Muscle layer of colon (tissue), 2 donors: ENCODE data around the gene ESYT2.
A peak's percentile ranks its signal among the peaks of the same experiment; 100 is the strongest.
"Not testable (repeated sequence)": the region's sequence is repeated elsewhere in the genome, so short reads cannot be mapped to it uniquely, and the experiment has no call there.

Experiments
- H3K27ac ChIP-seq: one replicate; pipeline ENCODE4 v1.7.0; 2013; ENCODE audit warnings: low read depth, mild to moderate bottlenecking, low read length, moderate library complexity
- H3K27me3 ChIP-seq, 2 donors: one replicate each; pipeline ENCODE4 v1.7.0; 2013; ENCODE audit warnings: low read length in 2 of 2, mild to moderate bottlenecking in 2 of 2; ENCODE audit not compliant: insufficient read depth in 2 of 2, control insufficient read depth in 1 of 2
- H3K36me3 ChIP-seq: one replicate; pipeline ENCODE4 v1.7.0; 2013; ENCODE audit warnings: mild to moderate bottlenecking, low read length; ENCODE audit not compliant: insufficient read depth
- H3K4me1 ChIP-seq: one replicate; pipeline ENCODE4 v1.7.0; 2013; ENCODE audit warnings: mild to moderate bottlenecking, low read length; ENCODE audit not compliant: insufficient read depth
- H3K4me3 ChIP-seq, 2 donors: one replicate each; pipeline ENCODE4 v1.7.0; 2013; ENCODE audit warnings: low read length in 2 of 2, low read depth in 1 of 2, mild to moderate bottlenecking in 1 of 2, moderate library complexity in 1 of 2
- H3K9ac ChIP-seq: one replicate; pipeline ENCODE4 v1.7.0; 2013; ENCODE audit warnings: low read length
- H3K9me3 ChIP-seq: one replicate; pipeline ENCODE4 v1.7.0; 2013; ENCODE audit warnings: mild to moderate bottlenecking, low read length
- donor health status: abdominal sarcoma.
- donor health status: Adenocarcinoma of cecum.

Gene ESYT2

GRCh38 chr7:158829342-158830210 lies at the start of gene ESYT2:
TSS of gene ESYT2 (minus strand) at chr7:158829509. CDS start at chr7:158829418, 91 bp downstream.
- peaks cover 18% of the 10 kb centered on the region for H3K4me1 ChIP-seq
- no peaks in the 10 kb centered on the region for H3K27me3 ChIP-seq
- H3K4me3 ChIP-seq, result peak within 1 kb of the TSS; percentile 88 to 97
- peak within 1 kb of the TSS; percentile 93 for H3K27ac ChIP-seq
- H3K36me3 ChIP-seq, result no peaks in the 10 kb centered on the region
- peak within 1 kb of the TSS; percentile 96 for H3K9ac ChIP-seq
- H3K9me3 ChIP-seq, result no peaks in the 10 kb centered on the region

GRCh38 chr7:158878151-158879079 lies 49.1 kb upstream of the ESYT2 start:
- H3K4me3 ChIP-seq, H3K27ac ChIP-seq, H3K9me3 ChIP-seq, H3K4me1 ChIP-seq, H3K9ac ChIP-seq, H3K27me3 ChIP-seq: not testable (repeated sequence)
- H3K36me3 ChIP-seq, result peaks cover 22% of the 10 kb centered on the region

GRCh38 chr7:158876984-158877383 lies 47.7 kb upstream of the ESYT2 start:
- Histone ChIP-seq H3K9me3 (no peaks in the 10 kb centered on the region), H3K27ac (no peak overlapping the region), H3K4me1 (no peaks in the 10 kb centered on the region), H3K27me3 (no peaks in the 10 kb centered on the region), H3K4me3 (no peak overlapping the region), H3K36me3 (peaks cover 22% of the 10 kb centered on the region), H3K9ac (no peak overlapping the region)

DNA sequence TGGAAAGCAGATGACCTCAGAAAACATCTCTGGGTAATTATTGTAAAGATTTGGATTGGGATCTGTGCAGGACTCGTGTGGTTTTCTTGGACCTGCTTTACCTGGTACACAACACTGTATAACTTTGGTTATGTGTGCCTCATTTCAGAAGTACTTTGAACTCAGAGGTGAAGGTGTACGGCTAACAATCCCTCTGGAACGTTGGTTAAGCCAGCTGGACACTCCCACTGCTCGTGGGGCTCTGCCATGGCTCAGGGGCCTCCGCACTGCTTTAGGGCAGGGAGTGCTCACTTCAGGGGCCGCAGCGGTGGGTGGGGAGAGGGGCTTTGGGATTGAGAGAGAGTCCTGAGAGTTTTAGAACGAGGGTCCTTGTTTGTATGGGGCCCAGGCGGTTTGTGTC lies 40.6 kb upstream of the ESYT2 start:
- no peak overlapping the region for H3K9ac ChIP-seq
- H3K27ac ChIP-seq, result no peak overlapping the region
- no peaks in the 10 kb centered on the region for H3K36me3 ChIP-seq
- H3K9me3 ChIP-seq, result no peaks in the 10 kb centered on the region
- peaks cover 5% of the 10 kb centered on the region for H3K4me1 ChIP-seq
- H3K27me3 ChIP-seq, result no peaks in the 10 kb centered on the region
- no peak overlapping the region for H3K4me3 ChIP-seq

DNA sequence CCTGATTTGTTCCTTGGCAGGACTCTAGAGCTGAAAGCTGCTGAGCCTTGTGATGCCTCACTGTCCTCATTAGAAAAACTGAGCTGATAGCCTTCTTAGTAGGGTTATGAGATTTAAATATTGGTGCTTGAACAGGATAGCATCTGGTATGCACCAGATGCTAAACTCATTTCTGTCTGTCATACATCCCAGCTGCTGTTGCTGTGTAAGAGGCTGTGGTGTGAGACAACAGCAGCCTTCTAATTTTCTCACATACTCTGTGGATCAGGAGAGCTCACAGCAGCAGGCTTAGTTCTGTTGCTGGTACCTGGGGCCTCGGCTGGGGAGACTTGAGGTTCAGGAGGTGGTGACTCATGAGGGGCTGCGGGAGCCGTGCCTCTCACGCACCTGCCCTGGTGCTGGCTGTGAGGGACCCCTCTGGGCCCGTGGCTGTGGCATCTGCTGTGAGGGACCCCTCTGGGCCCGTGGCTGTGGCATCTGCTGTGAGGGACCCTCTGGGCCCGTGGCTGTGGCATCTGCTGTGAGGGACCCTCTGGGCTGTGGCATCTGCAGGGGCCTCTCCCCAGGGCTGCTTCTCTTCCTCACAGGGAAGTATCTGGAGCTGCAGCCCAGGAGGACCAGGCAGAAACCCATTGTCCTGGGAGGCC lies 39.6 kb upstream of the ESYT2 start:
- Histone ChIP-seq H3K27me3 (no peaks in the 10 kb centered on the region), H3K9ac (no peak overlapping the region), H3K4me1 (peaks cover 11% of the 10 kb centered on the region), H3K27ac (no peak overlapping the region), H3K9me3 (no peaks in the 10 kb centered on the region), H3K4me3 (no peak overlapping the region), H3K36me3 (no peaks in the 10 kb centered on the region)

- Histone ChIP-seq H3K27ac (no peak overlapping the region), H3K36me3 (no peaks in the 10 kb centered on the region), H3K4me1 (peaks cover 11% of the 10 kb centered on the region), H3K9ac (no peak overlapping the region), H3K9me3 (no peaks in the 10 kb centered on the region), H3K27me3 (no peaks in the 10 kb centered on the region), H3K4me3 (no peak overlapping the region)
Measured at GRCh38 chr7:158867214-158867984, 38.1 kb upstream of the ESYT2 start.

DNA sequence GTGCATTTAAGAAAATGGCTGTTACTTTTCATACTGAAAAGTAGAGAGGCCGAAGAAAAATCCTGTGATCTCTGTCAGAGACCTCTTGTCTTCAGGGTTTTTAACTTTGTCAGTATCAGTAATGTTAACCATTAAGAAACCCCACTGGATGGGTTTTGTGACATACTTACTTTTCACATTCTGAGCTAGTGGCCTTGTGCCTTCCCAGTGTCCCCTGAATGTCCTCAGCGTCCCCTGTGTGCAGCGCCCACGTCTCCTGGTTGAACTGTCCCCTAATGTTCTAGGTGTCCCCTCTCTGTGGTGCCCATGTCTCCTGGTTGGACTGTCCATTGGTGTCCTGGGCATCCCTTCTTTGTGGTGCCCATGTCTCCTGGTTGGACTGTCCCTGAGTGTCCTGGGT lies 36.7 kb upstream of the ESYT2 start:
- Histone ChIP-seq H3K9ac (no peak overlapping the region), H3K4me1 (peaks cover 11% of the 10 kb centered on the region), H3K9me3 (no peaks in the 10 kb centered on the region), H3K27me3 (no peaks in the 10 kb centered on the region), H3K27ac (no peak overlapping the region), H3K36me3 (no peaks in the 10 kb centered on the region), H3K4me3 (no peak overlapping the region)

DNA sequence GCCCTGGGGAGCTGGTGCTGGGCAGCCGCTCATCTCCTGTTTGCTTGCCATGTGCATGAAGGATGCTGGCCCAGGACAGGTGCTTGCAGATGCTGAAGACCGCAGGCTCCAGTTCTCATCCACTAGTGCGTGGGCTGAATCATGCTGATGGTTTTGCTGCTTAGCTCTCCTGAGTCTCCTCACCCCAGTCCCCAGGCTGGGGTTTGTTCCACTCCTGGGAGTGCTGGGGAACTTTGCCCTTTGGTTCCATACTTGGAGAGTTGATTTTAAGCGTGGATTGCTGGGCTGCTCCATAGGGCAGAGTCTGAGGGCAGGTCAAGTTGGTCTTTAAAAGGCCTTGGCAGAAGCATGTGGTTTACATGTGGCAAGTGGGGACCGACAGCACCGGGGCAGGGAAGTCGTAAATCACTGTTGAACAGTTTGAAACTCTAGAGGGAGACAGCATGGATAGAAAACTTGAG lies 36.2 kb upstream of the ESYT2 start:
- Histone ChIP-seq H3K27ac (no peak overlapping the region), H3K4me1 (peaks cover 11% of the 10 kb centered on the region), H3K9me3 (no peaks in the 10 kb centered on the region), H3K9ac (no peak overlapping the region), H3K27me3 (no peaks in the 10 kb centered on the region), H3K4me3 (no peak overlapping the region), H3K36me3 (no peaks in the 10 kb centered on the region)

- no peaks in the 10 kb centered on the region for H3K9me3 ChIP-seq
- H3K27me3 ChIP-seq, result no peaks in the 10 kb centered on the region
- no peak overlapping the region for H3K27ac ChIP-seq
- H3K4me3 ChIP-seq, result no peak overlapping the region
- H3K4me1 ChIP-seq, result peaks cover 11% of the 10 kb centered on the region
- no peak overlapping the region for H3K9ac ChIP-seq
- H3K36me3 ChIP-seq, result no peaks in the 10 kb centered on the region
Measured at GRCh38 chr7:158864833-158865232, 35.5 kb upstream of the ESYT2 start.

DNA sequence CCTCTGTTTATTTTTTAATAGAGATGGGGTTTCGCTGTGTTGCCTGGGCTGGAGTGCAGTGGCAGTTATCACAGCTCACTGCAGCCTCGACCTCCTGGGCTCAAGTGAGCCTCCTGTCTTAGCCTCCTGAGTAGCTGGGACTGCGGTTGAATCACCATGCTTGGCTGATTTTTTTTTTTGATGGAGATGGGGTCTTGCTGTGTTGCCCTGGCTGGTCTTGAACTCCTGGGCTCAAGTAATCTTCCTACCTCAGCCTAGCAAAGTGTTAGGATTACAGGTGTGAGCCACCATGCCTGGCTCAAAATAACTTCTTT lies 35.2 kb upstream of the ESYT2 start:
- peak overlapping the region; percentile 70 for H3K27ac ChIP-seq
- peak overlapping the region; percentile 36 to 75 for H3K4me3 ChIP-seq
- H3K9ac ChIP-seq, result peak overlapping the region; percentile 64
- no peaks in the 10 kb centered on the region for H3K27me3 ChIP-seq
- peaks cover 11% of the 10 kb centered on the region for H3K4me1 ChIP-seq
- no peaks in the 10 kb centered on the region for H3K36me3 ChIP-seq
- no peaks in the 10 kb centered on the region for H3K9me3 ChIP-seq
